Osteocyte (in vitro differentiated cells): ENCODE measurements around the gene HTT. TPM values are rescaled to one million over a fixed set of nuclear protein-coding genes. Genes with fewer than 3 reads are reported as not detected.

Source experiments
- DNase-seq: peaks from one replicate; pipeline ENCODE4 v3.0.0; 2021; ENCODE audit warnings: mixed read lengths; ENCODE audit not compliant: unreplicated experiment; ENCODE audit errors: extremely low spot score
- H3K27ac Mint-ChIP-seq: one replicate; pipeline ENCODE4 v1.8.0; 2021; ENCODE audit warnings: mild to moderate bottlenecking, mixed read lengths; ENCODE audit not compliant: unreplicated experiment
- H3K27me3 Mint-ChIP-seq: one replicate; pipeline ENCODE4 v1.8.0; 2021; ENCODE audit warnings: mixed read lengths; ENCODE audit not compliant: unreplicated experiment
- H3K36me3 Mint-ChIP-seq: one replicate; pipeline ENCODE4 v1.8.0; 2021; ENCODE audit warnings: mixed read lengths; ENCODE audit not compliant: unreplicated experiment
- H3K4me1 Mint-ChIP-seq: one replicate; pipeline ENCODE4 v1.8.0; 2021; ENCODE audit warnings: mixed read lengths; ENCODE audit not compliant: unreplicated experiment
- H3K4me3 Mint-ChIP-seq: one replicate; pipeline ENCODE4 v1.8.0; 2021; ENCODE audit warnings: mild to moderate bottlenecking, moderate library complexity, mixed read lengths; ENCODE audit not compliant: unreplicated experiment
- H3K9me3 Mint-ChIP-seq: one replicate; pipeline ENCODE4 v1.8.0; 2021; ENCODE audit warnings: mixed read lengths; ENCODE audit not compliant: unreplicated experiment
- CTCF ChIP-seq: fragments of 200-600 bp; sonication (generic); IDR thresholded peaks from 2 replicates; pipeline ENCODE4 v1.5.0; 2021; ENCODE audit warnings: antibody characterized with exemption, mild to moderate bottlenecking, moderate library complexity
- total RNA-seq: library from RNA; stranded (reverse); gene quantifications from 2 replicates; pipeline ENCODE4 v1.2.1, GENCODE V29; 2021

Gene HTT
- total RNA-seq, 1 donor from 2014 or later = 51.3 TPM

- Mint-ChIP-seq H3K4me1 (peaks cover 5% of the 10 kb centered on the region), H3K36me3 (peaks cover 44% of the 10 kb centered on the region), H3K9me3 (no peaks in the 10 kb centered on the region), H3K4me3 (no peak overlapping the region), H3K27ac (no peak overlapping the region), H3K27me3 (no peaks in the 10 kb centered on the region)
- TF ChIP-seq CTCF = no peak
- no peak for DNase-seq
Measured at GRCh38 chr4:3205995-3206394, 131.5 kb downstream of the HTT start.

GRCh38 chr4:3206439-3207100, 132.1 kb downstream of the HTT start:
- peaks cover 42% of the 10 kb centered on the region for H3K36me3 Mint-ChIP-seq
- DNase-seq = no peak
- H3K9me3 Mint-ChIP-seq = no peaks in the 10 kb centered on the region
- no peak overlapping the region for H3K27ac Mint-ChIP-seq
- no peak for TF ChIP-seq CTCF
- H3K4me3 Mint-ChIP-seq = no peak overlapping the region
- H3K27me3 Mint-ChIP-seq = no peaks in the 10 kb centered on the region
- peaks cover 3% of the 10 kb centered on the region for H3K4me1 Mint-ChIP-seq

- Mint-ChIP-seq H3K4me3 (no peak overlapping the region), H3K27ac (no peak overlapping the region), H3K9me3 (no peaks in the 10 kb centered on the region), H3K4me1 (no peaks in the 10 kb centered on the region), H3K27me3 (no peaks in the 10 kb centered on the region), H3K36me3 (peaks cover 46% of the 10 kb centered on the region)
- no peak for DNase-seq
- no peak for TF ChIP-seq CTCF
Measured at GRCh38 chr4:3207531-3208037, 133.1 kb downstream of the HTT start.

- Mint-ChIP-seq H3K9me3 (no peaks in the 10 kb centered on the region), H3K4me3 (no peak overlapping the region), H3K27me3 (no peaks in the 10 kb centered on the region), H3K36me3 (peaks cover 56% of the 10 kb centered on the region), H3K4me1 (no peaks in the 10 kb centered on the region), H3K27ac (no peak overlapping the region)
- TF ChIP-seq CTCF = no peak
- no peak for DNase-seq
Measured at GRCh38 chr4:3208826-3209225, 134.3 kb downstream of the HTT start.

GRCh38 chr4:3209551-3210325, 135.3 kb downstream of the HTT start:
- no peak for TF ChIP-seq CTCF
- no peak for DNase-seq
- H3K27ac Mint-ChIP-seq = no peak overlapping the region
- no peaks in the 10 kb centered on the region for H3K9me3 Mint-ChIP-seq
- H3K4me1 Mint-ChIP-seq = no peaks in the 10 kb centered on the region
- H3K4me3 Mint-ChIP-seq = no peak overlapping the region
- H3K27me3 Mint-ChIP-seq = no peaks in the 10 kb centered on the region
- peaks cover 60% of the 10 kb centered on the region for H3K36me3 Mint-ChIP-seq
